Activated CD8-positive, alpha-beta memory T cell treated with anti-CD3 and anti-CD28 coated beads, Interleukin-2, amount 50 U/mL, for 24 hours (primary cell): ENCODE data around the gene MPDZ.

Source experiments
- DNase-seq: peaks from one replicate; pipeline ENCODE4 v3.0.0-alpha.2; 2020; ENCODE audit errors: extremely low read depth

The MPDZ gene, protein sequence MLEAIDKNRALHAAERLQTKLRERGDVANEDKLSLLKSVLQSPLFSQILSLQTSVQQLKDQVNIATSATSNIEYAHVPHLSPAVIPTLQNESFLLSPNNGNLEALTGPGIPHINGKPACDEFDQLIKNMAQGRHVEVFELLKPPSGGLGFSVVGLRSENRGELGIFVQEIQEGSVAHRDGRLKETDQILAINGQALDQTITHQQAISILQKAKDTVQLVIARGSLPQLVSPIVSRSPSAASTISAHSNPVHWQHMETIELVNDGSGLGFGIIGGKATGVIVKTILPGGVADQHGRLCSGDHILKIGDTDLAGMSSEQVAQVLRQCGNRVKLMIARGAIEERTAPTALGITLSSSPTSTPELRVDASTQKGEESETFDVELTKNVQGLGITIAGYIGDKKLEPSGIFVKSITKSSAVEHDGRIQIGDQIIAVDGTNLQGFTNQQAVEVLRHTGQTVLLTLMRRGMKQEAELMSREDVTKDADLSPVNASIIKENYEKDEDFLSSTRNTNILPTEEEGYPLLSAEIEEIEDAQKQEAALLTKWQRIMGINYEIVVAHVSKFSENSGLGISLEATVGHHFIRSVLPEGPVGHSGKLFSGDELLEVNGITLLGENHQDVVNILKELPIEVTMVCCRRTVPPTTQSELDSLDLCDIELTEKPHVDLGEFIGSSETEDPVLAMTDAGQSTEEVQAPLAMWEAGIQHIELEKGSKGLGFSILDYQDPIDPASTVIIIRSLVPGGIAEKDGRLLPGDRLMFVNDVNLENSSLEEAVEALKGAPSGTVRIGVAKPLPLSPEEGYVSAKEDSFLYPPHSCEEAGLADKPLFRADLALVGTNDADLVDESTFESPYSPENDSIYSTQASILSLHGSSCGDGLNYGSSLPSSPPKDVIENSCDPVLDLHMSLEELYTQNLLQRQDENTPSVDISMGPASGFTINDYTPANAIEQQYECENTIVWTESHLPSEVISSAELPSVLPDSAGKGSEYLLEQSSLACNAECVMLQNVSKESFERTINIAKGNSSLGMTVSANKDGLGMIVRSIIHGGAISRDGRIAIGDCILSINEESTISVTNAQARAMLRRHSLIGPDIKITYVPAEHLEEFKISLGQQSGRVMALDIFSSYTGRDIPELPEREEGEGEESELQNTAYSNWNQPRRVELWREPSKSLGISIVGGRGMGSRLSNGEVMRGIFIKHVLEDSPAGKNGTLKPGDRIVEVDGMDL (N-terminal part only)

DNA sequence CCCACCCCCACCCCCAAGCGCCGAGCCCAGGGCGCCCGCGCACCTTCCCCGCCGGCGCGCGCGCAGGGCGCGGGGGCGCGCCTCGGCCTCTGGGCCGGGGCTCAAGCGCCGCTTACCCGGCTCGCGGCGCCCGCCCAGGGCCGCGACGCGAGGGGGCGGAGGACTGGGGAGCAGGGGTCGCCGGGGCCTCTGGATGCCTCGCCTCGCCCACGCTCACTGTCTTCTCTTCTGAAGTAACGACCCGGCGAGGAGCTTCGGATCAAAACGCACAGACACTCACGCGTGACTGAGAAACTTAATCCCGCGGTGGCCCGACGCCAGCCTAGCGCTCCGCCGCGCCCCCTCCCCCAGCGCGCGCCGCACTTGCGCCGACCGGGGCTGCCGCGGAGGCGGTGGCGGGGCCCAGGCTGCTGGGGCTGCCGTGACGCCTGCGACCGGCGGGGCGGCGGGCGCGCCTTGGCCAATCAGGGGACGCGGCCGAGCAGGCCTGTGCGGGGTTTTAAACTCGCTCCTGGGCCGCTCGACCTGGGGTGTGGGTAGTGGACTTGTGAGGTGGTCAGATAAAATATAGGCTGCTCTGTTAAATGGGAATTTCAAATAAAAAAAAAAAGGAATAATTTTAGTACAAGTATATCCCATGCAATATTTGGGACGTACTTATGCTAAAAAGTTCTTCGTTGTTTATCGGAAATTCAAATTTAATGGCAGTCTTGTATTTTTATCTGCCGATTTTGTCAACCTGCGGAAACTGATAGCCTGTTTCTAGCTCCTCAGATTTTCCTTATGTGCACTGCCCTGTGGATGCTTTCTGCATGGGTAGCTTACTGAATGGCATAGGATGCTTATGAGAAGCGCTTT lies at the start of gene MPDZ:
MPDZ (minus strand) TSS at position 409 of the 858 bp plus-strand sequence. CDS start 29,377 bp downstream, outside the sequence.
- DNase-seq: no peak

DNA sequence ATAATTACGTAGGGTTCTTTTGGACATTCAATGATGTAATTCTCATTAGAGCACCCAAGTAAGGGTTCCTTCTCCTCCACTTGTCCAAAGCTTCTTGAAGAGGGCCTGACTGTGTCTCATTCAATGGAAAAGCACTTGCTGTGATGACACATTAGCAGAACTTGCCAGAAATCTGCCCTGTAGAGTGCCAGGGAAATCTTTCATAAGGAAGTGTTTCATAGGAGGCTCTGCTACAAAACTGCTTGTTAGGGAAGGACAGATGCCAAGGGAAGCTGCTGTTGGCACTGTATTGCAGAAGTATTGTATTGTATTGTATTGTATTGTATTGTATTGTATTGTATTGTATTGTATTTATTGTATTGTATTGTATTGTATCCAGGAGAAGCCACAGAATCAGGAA lies 45.5 kb upstream of the MPDZ start:
- DNase-seq: no peak

- DNase-seq: no peak
Observed at GRCh38 chr9:13322828-13323550, 43.5 kb upstream of the MPDZ start.

DNA sequence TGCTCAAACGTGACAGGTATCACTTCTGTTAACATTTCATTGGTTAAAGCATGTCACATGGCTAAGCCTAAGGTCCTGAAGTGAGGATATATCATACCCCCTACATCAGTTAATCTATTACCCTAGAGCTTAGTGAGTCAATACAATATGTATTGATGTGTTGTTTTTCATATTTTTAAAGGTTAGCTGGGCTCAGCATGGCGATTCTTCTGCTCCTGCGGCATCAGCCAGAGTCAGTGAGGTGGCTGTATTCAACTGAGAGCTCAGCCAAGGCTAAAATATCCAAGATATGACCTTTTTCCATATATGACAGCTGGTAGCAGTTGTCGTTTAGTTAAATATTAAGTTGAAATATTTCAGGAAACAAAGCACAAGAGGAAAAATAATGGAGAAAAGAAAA lies 38.5 kb upstream of the MPDZ start:
- no peak for DNase-seq

GRCh38 chr9:13296972-13297371 lies 17.5 kb upstream of the MPDZ start:
- DNase-seq: no peak

DNA sequence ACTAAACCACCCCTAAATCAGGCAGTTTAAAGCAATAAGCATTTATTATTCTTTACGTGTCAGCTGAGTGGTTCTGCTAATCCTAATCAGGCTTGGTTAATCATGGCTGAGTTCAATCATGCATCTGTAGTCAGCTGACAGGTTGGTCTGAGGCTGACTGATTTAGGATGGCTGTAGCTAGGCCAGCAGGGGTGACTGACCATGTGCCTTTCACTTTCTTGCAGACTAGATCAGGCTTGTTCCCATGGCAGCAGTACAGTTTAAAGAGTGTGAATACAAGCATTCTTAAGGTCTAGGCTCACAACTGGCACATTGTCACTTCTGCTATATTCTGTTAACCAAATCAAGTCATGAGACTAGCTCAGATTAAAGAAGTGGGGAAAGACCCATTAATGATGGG lies 16.1 kb upstream of the MPDZ start:
- no peak for DNase-seq

DNA sequence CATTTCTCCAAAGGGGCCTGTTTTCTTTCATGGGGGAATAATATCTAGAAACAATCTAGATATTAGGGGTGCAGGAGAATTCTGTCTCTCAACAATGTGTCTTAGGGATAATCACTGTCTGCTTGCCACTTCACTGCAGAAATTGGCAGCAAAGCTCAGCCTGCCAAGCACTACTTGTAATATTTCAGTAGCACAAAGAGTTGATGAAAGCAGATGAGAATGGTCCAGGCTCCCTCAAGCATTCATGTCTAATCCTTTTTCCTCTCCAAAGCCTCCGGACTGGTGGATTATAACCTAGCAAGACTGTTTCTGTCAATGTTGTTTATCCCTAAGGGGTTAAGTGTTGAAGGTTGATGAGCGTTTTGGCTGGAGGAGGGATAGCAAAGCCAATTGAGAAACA lies 13.3 kb upstream of the MPDZ start:
- no peak for DNase-seq

DNA sequence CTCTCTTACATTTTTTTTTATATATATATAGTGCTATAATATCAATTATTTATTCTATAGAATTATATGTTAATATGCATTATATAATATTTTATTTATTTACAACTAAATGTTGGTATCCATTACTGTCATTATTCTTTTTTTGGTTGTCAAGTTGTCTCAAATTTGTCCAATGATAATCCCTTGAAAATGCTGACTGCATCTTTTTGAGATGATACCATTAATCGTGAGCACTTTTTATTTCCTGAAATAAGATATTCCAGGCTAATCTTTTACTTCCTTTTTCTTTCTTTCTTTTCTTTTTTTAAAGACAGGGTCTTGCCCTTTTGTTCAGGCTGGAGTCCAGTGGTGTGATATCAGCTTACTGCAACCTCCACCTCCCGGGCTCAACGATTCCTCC lies 12.7 kb upstream of the MPDZ start:
- no peak for DNase-seq

- no peak for DNase-seq
Observed at GRCh38 chr9:13291718-13292117, 12.2 kb upstream of the MPDZ start.

GRCh38 chr9:13284011-13284410 lies 4.5 kb upstream of the MPDZ start:
- no peak for DNase-seq

- no peak for DNase-seq
Observed at GRCh38 chr9:13282998-13283397, 3.5 kb upstream of the MPDZ start.

DNA sequence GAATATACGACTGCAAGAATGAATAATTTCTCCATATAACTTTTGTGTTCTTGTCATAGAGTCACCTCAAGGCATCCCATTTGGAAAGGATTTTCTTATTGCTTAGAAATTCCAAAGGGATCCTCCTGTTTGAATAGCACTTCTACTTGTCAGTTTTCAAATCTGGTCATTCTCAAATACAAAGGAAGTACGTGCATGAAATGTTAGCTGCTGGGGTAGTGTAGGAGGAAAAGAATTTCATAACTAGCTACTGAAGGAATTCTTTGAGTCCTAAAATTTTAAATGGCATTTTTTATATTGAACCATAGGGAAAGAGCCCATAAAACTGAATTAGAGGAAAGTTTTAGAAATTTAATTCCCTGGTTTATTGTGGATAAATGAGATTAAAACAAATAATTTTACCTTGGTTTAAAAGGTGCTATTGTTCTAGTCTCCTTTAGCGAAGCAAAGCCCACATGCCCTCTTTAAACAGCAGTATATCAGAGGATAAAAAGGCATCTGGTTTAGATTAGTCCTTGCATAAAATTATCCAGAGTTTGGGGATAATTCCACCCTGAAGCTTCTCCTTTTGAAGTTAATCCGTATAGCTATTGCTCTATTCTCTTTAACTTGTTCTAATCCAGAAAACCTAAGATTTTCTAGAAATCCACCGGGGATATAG lies 2.0 kb upstream of the MPDZ start:
- DNase-seq: no peak

DNA sequence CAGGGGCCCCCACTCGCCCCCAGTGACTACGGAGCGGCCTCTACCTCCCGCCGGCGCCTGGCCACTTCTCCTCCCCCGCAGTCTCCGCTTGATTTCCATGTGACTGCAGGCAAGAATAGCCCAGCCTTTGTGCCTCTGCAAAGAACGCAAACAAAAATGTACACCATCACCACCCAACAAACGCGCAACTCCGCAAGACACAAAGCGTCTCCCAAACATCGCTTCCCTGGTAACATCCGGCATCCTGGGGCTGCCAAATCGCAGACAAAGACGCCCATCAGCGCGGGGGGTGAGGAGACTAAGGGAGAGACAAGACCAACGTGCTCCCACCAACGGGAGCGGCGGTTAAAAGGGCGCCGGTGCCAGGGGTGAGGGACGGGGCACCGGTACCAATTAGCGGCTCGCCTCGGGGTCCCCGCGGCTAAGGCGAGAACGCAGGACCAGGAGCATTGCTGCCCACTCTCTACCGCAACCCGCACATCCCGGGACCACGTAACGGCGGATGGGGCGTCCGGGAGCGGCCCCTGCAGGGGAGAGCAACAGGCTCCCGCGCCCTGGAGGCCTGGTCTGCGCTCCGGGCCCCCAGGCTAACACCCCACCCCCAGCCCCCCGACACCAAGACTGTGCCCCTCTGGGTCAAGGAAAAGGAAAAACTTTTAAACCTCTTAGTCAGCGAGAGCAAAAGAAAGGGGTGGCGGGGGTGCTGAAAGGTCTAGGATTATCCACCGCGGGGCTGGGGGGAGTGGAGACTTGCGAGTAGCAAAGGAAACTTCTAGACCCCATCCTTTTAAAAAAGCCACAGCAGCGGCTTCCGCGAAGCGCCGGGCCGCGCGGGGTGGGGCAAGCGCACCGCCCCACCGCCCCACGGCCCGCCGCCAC lies 885 bp downstream of the MPDZ start:
- DNase-seq: no peak

- DNase-seq: no peak
Observed at GRCh38 chr9:13278023-13278367, 1.5 kb downstream of the MPDZ start.

DNA sequence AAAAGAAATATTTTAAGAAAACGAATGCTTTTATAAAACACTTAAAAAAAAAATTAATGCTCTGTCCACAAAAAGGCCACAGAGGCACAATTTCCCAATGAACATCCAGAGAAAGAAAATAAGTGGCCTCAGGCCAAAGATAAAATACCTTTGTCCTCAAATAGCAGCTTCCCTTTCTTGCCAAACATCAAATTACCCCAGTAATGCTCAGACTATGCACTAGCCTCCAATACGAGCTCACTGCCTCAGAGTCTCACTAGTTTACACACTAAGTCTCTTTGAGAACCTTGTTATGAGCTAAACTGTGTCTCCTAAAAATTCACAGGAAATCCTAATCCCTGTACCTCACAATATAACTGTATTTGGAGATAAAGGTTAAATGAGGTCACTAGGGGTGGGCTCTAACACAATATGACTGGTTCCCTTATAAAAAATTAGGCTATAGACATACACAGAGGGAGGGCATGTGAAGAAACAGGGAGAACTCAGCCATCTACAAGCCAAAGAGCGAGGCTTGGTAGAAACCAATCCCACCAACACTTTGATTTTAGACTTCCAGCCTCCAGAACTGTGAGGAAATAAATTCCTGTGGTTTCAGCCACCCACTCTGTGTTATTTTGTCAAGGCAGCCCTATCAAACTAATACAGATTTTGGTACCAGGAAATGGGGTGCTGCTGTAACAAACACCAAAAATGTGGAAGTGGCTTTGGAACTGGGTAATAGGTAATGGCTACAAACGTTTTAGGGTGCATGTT lies 4.4 kb downstream of the MPDZ start:
- DNase-seq: no peak

DNA sequence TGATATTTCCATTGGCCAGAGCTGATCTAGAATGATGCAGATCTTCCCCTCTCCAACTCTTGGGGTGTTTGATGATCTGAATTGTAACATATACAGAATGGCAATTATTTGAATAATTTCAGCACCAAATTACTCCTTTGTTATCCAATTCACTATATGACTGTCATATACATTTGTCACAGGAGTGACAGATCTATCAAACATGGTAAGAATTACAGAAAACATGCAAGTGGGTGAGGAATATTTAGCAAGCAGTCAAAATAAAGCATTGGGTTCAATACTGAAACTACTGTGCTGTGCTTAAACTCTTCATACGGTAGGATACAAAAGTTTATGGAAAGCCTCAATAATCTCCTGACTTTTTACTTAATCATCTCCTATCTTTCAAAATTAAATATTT lies 8.8 kb downstream of the MPDZ start:
- DNase-seq: no peak

DNA sequence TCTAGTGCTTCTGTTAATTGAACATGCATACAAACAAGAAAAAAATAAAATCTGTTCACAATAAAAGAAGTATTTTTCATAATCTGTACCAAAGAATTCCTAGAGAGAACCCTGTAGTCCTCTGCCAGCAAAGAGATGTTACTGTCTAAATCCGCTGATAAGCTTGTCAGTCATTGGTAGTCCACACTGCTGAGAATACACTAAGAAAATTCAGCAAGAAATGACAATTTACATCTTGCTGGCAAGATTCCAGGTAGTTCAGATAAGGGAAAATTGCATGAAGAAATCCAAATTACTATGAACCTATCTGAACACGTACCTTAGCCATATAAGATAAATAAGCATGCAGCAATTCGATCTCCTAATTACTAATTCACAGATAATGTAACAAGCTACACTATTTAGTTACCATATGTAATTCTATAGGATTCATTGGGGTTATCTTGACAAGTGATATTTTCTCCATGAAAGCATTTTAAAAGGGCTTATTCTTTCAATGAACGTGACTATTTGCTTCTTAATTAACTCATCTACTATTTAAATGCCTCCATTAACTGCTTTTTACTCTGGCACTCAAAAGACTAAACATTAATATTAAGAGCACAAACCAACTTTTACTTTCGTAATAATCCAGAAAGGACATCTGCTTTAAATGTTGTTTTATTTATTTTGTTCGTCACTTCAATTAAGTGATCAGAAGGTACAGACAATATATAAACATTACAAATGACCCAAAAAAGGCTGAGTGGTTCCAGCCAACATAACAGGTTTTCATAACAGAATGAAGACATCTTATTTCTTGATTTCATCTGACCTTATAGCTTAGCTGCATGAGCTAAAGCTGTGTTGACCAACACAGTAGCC lies 9.7 kb downstream of the MPDZ start:
- no peak for DNase-seq
